MM.1S (cell line): ENCODE results near the gene KHDC1L.

Source experiments
- CTCF ChIP-seq: fragments of 300-600 bp; sonication (generic); IDR thresholded peaks from 2 replicates; pipeline ENCODE4 v1.5.1; 2016; ENCODE audit warnings: antibody characterized with exemption, low read length, mixed read lengths
- EZH2 ChIP-seq: fragments of 300-600 bp; sonication (generic); optimal IDR thresholded peaks from 2 replicates; pipeline ENCODE3; 2017; ENCODE audit warnings: low read depth, mild to moderate bottlenecking, antibody characterized with exemption, low read length, mixed read lengths
- EZH2phosphoT487 ChIP-seq: fragments of 300-600 bp; sonication (generic); IDR thresholded peaks from 2 replicates; pipeline ENCODE4 v1.6.1; 2018; ENCODE audit warnings: antibody characterized with exemption, low read length

DNA sequence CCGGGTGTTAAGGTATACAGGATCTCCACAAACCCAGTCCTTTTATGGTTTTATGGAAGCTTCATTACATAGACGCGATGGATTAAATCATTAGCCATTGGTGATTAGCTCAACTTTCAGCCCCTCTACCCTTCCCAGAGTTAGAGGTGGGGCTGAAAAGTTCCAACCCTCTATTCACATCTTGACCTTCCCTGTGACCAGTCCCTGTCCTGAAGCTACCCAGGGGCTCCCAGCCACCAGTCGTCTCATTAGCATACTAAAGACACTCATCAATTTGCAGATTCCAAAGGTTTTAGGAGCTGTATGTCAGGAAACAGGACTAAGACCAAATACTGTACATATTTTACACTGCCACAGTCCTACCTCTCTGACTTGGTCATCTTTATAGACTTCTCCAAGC is 21.0 kb downstream of the KHDC1L start:
- TF ChIP-seq CTCF (no peak), EZH2 (no peak), EZH2phosphoT487 (no peak)
